NCI-H446 (cell line): ENCODE measurements around the gene EFNA2.

ENCODE experiments used
- DNase-seq, 2 experiments: peaks; one replicate each; lab custom pipeline; 2025; lab: John Stamatoyannopoulos, UW

EFNA2 gene

GRCh38 chr19:1284293-1284978 lies 1.2 kb upstream of the EFNA2 start:
- no peak for DNase-seq

- no peak for DNase-seq
These were observed 515 bp upstream of the EFNA2 start for GRCh38 chr19:1284979-1285736.

GRCh38 chr19:1286487-1287353 lies 1.0 kb downstream of the EFNA2 start:
- DNase-seq, result no peak

DNA sequence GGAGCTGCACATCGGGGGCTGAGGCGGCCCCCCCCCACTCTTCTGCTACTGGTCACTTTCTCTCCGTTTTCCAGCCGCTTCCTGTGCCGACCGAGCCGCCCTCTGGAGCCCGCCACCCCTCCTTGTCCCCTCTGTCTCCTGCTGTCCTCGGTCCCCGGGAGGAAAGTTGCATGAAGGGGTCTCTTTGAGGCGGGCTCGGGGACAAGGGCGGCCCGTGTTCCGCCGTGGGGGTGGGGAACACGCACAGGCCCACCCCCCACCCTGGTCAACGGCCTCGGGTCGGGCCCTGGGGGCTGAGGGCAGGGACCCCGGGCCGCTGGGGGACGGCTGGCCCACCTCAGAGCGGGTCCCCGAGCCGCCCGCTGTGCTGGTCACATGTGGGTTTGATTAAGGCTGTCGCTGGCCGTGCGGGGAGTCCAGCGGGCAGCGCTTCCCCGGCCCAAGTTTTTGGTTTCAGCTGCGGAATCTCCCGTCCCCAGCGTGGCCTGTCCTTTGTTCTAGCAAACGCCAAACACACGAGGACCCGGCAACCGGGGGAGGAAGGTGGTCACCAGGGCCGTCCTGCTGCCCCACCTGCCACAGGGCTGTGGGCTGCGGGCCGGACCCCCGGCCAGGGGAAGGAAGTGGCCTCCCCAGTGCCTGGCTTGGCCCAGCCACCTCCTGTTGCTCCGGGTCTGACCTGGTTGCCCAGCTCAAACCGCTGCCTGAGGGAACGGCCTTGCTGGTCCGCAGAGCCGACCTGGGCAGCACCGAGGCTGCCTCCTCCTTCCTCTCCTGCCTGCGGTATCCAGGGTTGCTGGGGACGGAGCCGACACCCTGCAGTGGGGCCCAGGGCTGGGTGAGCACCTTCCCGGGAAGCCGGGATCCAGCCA lies 1.9 kb downstream of the EFNA2 start:
- no peak for DNase-seq

DNA sequence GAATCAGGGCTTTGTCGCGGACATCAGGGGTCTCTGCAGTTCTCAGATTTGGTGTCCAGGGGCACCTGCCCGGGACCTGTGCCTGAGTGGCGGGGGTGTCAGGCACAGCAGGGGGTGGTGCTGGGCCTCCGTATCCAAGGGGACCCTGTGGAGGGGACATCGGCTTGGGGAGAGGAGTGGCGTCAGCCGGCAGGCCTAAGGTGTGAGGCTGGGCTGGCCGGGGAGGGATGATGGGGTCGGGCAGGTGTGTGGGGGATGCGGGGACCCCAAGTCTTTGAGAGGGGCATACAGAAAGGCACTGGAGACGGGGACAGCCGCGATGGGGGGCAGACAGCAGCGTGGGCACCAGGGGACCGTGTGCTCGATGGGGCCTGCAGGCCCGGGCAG lies 2.5 kb downstream of the EFNA2 start:
- no peak for DNase-seq

DNA sequence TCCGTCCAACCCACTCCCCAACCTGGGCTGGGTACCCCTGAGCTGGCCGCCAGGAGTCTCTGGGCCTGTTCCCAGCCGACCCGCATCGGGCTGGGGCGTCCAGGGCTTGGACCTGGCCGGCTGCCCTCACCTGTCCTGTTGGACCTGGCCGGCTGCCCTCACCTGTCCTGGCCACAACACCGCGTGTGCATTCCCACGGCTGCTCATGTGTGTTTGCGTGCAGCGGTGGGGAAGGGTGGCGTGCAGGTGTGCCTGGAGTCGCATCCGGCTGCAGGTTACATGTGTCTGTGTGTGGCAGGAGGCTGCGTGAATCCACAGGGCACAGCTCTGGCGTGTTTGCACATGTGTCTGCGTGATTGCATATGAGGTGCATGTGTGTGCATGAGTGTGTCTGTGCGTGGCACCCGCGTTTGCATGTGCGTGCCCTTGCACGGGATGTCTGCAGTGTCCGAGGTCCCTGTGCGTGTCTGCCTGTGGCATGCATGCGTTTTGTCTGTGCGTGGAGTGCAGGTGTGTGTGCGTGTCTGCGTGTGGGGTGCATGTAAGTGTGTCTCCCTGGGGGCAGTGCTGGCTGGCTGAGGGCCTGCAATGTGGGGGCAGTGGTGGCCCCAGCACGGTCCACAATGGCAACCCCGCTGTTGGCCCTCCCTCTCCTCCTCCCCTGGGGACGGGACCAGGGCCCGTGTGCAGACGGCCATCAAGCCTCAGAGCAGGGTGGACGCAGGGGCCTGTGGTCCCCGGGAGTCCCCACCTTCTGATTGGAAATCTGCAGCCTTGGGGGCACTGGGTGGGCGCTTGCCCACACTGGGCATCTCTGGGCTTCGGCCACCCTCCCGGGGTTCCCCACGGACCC lies 3.4 kb downstream of the EFNA2 start:
- DNase-seq, result no peak

DNA sequence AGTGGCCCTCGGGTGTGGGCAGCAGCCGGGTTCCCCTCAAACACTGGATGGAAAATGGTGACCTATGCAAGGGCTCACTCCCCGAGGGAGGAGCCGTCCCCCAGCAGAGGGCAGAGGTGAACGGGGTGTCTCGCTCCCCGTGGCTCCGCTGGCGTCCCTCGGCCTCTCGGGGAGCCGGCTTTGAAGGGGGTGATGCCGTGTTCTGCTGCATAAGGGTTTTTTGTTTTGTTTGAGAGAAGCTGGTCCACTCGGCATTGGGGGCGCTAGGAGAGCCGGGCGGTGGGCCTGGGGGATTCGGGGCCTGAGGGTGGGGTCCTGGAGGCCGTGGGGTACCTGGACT lies 4.0 kb downstream of the EFNA2 start:
- DNase-seq, result no peak

GRCh38 chr19:1290196-1290702 lies 4.6 kb downstream of the EFNA2 start:
- DNase-seq, result no peak

DNA sequence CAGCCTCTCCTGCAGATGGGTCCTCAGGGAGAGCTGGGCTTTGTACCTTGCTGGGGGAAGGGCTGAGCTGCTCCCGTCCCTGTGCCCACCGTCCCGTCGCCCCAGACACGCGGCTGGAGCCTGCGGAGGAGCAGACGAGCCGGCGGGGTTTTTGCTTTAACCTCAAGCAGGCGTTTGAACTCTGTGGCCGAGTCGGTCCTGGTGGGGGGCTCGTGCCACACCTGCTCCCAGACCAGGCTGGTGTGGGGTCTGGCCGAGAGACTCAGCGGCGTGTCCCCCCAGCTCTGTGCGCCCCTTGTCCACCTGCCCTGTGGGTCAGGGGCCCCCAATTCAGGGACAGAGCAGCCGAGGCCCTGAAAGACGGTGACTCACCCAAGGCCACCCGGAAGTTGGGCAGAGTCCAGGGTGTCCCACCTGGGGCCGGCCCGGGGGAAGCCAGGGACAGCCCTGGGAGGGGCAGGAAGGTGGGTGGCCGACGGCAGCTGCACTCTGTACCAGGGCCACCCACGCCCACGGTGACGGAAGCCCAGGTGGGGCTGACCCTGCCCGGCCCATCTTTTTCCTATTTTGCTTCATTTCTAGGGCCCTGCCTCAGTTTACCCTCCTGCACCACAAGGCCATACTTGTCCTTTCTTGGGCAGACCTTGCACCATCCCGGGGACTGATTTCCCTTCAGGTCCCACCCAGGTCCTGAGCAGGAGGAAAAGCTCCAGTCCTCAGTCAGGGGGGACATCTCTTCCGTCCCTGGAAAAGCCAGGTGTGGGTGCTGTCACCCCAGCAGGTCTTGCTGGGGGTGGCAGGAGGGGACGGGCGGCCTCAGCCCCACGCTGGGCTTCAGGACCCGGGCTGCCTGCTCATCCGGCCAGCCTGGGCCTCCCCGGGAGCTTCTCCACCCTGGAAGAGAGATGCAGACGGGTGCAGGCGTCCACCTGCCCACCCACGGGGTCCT lies 5.3 kb downstream of the EFNA2 start:
- DNase-seq, result no peak

GRCh38 chr19:1291761-1292418 lies 6.2 kb downstream of the EFNA2 start:
- peak in 1 of 2 experiments; percentile 63 for DNase-seq

DNA sequence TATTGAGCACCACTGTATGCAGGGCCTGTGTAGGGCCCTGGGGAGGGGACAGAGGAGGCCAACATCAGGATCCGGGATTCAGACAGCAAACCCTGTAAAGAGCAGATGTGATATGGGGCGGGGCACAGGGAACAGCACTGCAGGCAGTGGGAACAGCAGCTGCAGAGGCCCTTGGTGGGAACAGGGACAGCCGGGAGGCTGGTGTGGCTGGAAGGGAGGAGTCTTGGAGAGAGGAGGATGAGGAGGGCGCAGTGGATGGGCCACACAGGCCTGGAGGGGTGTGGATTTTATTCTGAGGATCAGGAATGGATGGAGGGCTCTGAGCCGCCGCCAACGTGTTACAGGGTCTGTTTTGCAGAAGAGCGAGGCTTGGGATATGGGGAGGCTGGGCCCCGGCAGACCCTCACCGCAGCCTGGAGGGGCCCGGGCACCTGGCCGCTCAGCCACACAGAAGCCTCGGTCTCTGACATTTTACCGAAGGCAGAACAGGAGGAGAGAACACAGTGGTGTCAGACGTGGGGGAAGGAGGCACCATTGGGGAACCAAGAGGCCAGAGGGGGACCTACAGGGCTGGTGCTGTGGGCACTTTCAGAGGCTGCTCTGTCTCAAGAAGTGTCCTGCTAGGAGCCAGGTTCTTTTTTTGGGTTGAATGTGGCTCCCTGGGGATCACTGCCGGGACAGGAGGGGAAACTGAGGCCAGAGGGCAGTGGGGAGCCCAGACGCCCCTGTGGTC lies 6.9 kb downstream of the EFNA2 start:
- DNase-seq, result no peak

DNA sequence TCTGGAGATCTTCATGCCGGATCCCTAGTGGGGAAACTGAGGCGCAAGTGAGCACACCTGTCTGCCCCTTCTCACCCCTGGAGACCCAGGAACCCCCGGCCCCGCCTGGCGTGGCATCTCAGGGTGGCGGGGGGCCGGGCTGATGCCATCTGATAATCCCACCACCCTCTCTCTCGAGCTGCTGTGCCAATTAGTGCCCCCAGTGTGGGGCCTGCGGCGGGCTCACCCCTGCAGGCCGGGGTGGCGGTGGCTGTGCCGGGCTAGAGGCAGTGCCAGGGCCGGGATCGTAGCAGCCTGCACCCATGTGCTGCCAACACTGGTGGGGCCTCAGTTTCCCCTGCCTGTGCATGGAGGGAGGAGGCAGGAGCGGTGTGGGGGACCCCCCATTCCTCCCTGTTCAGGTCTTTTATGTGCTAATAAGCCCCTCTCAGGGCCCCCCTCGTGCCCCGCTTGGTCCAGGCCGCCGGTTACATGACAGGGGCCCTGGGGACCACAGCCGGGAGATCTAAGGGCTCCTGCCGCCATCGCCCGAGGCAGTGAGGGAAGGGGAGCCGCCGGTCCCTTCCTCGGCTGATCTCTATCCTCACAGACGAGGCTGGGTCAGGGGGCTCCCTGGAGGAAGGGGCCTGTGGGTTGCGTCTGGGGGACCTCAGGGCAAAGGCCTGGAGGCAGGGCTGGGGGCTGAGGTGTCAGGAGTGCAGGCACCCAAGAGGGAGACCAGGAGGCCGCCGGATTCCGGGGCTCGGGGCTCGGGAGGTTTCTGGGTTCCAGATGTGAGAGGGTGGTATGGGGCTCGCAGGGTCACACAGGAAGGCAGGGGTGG lies 8.3 kb downstream of the EFNA2 start:
- no peak for DNase-seq

GRCh38 chr19:1294688-1295087 lies 9.0 kb downstream of the EFNA2 start:
- no peak for DNase-seq

DNA sequence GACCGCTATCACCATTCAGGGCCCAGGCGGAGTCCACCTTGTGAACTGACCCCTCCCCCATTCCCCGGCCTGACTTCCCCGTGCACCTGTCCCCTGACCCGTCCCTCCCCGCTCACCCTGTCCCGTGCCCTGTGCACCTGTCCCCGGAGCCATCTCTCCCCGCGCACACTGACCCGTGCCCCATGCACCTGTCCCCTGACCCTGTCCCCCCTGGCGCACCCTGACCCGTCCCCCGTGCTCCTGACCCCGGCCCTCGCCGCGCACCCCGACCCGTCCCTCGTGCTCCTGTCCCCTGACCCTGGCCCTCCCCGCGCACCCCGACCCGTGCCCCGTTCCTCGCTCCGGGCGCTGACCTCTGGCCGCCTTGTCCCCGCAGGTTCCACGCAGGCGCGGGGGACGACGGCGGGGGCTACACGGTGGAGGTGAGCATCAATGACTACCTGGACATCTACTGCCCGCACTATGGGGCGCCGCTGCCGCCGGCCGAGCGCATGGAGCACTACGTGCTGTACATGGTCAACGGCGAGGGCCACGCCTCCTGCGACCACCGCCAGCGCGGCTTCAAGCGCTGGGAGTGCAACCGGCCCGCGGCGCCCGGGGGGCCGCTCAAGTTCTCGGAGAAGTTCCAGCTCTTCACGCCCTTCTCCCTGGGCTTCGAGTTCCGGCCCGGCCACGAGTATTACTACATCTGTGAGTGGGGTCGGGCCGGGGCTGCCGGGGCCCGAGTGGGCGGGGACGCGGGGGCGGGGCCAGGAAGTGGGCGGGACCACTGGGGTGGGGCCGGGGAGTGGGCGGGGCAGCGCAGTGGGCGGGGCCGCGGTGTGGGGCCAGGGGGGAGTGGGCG lies 9.7 kb downstream of the EFNA2 start:
- no peak for DNase-seq

GRCh38 chr19:1296078-1296477 lies 10.4 kb downstream of the EFNA2 start:
- no peak for DNase-seq

- DNase-seq, result no peak
These were observed 11.1 kb downstream of the EFNA2 start for GRCh38 chr19:1296575-1297271.
